Loucy (cell line): ENCODE results near the gene MOSMO.

Experiments
- H2AFZ ChIP-seq: fragments of 200-600 bp; sonication (generic); 2 replicates; pipeline ENCODE4 v1.6.0; 2016; ENCODE audit warnings: antibody characterized with exemption, mild to moderate bottlenecking, low read length, moderate library complexity
- H3F3A ChIP-seq: fragments of 200-600 bp; 2 replicates; pipeline ENCODE4 v1.6.0; 2016; ENCODE audit warnings: antibody characterized with exemption, low read depth, mild to moderate bottlenecking
- H3K27me3 ChIP-seq: fragments of 200-600 bp; sonication (generic); 2 replicates; pipeline ENCODE4 v1.6.1; 2014; ENCODE audit warnings: low read length, mild to moderate bottlenecking; ENCODE audit not compliant: insufficient read depth, poor library complexity, severe bottlenecking
- H3K36me3 ChIP-seq: fragments of 200-600 bp; sonication (generic); 2 replicates; pipeline ENCODE4 v1.6.1; 2016; ENCODE audit warnings: low read length; ENCODE audit not compliant: insufficient read depth
- H3K4me1 ChIP-seq: fragments of 200-600 bp; sonication (generic); 2 replicates; pipeline ENCODE4 v1.5.1; 2014; ENCODE audit warnings: low read length, mild to moderate bottlenecking; ENCODE audit not compliant: insufficient read depth, poor library complexity, severe bottlenecking
- H3K4me2 ChIP-seq: fragments of 200-600 bp; sonication (generic); 2 replicates; pipeline ENCODE4 v1.6.0; 2014; ENCODE audit warnings: antibody characterized with exemption, low read length, low read depth, mild to moderate bottlenecking; ENCODE audit not compliant: poor library complexity, severe bottlenecking
- H3K4me3 ChIP-seq: fragments of 200-600 bp; sonication (generic); 2 replicates; pipeline ENCODE4 v1.5.1; 2014; ENCODE audit warnings: low read length, mild to moderate bottlenecking, mixed read lengths; ENCODE audit not compliant: poor library complexity, severe bottlenecking
- H3K79me2 ChIP-seq: fragments of 200-600 bp; sonication (generic); 2 replicates; pipeline ENCODE4 v1.6.1; 2014; ENCODE audit warnings: low read length; ENCODE audit not compliant: insufficient read depth
- H3K9ac ChIP-seq: fragments of 200-600 bp; sonication (generic); 2 replicates; pipeline ENCODE4 v1.6.0; 2014; ENCODE audit warnings: mild to moderate bottlenecking, low read depth, low read length, moderate library complexity; ENCODE audit not compliant: poor library complexity, severe bottlenecking
- H3K9me2 ChIP-seq: fragments of 200-600 bp; sonication (generic); replicated peaks from 2 replicates; pipeline ENCODE4 v1.6.1; 2016; ENCODE audit warnings: low read depth, low read length, mixed read lengths
- H3K9me3 ChIP-seq: fragments of 200-600 bp; sonication (generic); 2 replicates; pipeline ENCODE4 v1.6.1; 2014; ENCODE audit warnings: mild to moderate bottlenecking, antibody characterized with exemption, low read length, low read depth; ENCODE audit not compliant: insufficient read depth
- H4K20me1 ChIP-seq: fragments of 200-600 bp; sonication (generic); 2 replicates; pipeline ENCODE4 v1.6.0; 2014; ENCODE audit warnings: antibody characterized with exemption, low read length, mild to moderate bottlenecking; ENCODE audit not compliant: insufficient read depth, poor library complexity, severe bottlenecking
- EZH2phosphoT487 ChIP-seq: fragments of 200-600 bp; IDR thresholded peaks from 2 replicates; pipeline ENCODE4 v1.6.1; 2018; ENCODE audit warnings: antibody characterized with exemption, mild to moderate bottlenecking, moderate library complexity, borderline replicate concordance
- TF ChIP-seq, protein P1 (sequence below): fragments of 200-600 bp; sonication (generic); conservative IDR thresholded peaks from 2 replicates; pipeline ENCODE4 v1.5.1; 2014; ENCODE audit warnings: mild to moderate bottlenecking, antibody characterized with exemption, low read length

Gene MOSMO

DNA sequence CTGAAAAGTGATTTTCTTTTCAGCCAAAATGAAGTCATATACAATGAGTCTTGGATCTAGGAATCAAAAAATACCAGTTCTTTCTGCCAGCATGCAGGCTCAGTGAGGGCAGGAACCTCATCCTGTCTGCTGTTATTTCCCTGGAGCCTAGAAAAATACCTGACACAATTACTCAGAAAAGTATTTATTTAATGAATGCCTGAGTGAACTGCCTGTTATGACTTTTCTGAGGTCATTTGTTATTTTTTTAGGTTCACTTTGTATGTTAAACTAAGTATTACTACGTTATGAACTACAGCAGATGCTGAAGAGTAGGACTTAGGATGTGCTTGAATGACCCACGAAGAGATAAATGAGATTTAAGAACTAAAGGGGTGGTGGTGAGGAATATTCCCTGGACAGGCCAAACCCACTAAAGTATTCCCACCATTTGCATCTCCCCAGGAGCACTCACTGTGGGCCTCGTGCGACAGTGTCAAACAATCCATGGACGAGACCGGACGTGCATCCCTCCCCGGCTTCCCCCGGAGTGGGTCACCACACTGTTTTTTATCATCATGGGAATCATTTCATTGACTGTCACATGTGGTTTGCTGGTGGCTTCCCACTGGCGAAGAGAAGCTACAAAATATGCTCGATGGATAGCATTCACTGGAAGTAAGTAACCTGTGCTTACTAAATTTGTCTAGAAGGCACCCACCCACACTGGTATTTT lies 67.3 kb downstream of the MOSMO start:
- H3K27me3 ChIP-seq = no peaks in the 10 kb centered on the region
- no peaks in the 10 kb centered on the region for H3F3A ChIP-seq
- no peaks in the 10 kb centered on the region for H3K9me2 ChIP-seq
- H2AFZ ChIP-seq = no peak overlapping the region
- no peaks in the 10 kb centered on the region for H3K4me1 ChIP-seq
- H4K20me1 ChIP-seq = no peaks in the 10 kb centered on the region
- no peaks in the 10 kb centered on the region for H3K36me3 ChIP-seq
- no peaks in the 10 kb centered on the region for H3K9me3 ChIP-seq
- H3K79me2 ChIP-seq = no peaks in the 10 kb centered on the region
- TF ChIP-seq, protein P1, sequence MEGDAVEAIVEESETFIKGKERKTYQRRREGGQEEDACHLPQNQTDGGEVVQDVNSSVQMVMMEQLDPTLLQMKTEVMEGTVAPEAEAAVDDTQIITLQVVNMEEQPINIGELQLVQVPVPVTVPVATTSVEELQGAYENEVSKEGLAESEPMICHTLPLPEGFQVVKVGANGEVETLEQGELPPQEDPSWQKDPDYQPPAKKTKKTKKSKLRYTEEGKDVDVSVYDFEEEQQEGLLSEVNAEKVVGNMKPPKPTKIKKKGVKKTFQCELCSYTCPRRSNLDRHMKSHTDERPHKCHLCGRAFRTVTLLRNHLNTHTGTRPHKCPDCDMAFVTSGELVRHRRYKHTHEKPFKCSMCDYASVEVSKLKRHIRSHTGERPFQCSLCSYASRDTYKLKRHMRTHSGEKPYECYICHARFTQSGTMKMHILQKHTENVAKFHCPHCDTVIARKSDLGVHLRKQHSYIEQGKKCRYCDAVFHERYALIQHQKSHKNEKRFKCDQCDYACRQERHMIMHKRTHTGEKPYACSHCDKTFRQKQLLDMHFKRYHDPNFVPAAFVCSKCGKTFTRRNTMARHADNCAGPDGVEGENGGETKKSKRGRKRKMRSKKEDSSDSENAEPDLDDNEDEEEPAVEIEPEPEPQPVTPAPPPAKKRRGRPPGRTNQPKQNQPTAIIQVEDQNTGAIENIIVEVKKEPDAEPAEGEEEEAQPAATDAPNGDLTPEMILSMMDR = no peak
- TF ChIP-seq EZH2phosphoT487 = no peak
- no peak overlapping the region for H3K4me2 ChIP-seq
- H3K9ac ChIP-seq = no peak overlapping the region
- H3K4me3 ChIP-seq = no peak overlapping the region

DNA sequence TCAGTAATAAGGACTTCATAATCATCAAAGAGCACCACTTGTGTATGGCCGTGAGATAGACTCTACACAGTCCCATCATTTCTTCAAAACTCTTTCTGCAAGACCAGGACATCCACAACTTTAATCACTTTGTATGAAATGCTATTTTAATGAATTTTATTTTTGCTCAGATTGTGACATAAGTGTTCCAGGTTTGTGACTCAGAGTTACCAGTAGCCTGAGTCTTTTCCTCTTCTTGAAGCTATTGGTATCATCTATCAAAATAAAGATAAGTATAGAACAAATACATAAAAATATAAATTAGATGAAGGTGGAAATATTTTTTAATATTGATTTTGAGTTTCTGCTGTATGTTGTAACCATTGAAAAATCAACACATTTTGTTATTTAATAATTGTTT lies 67.9 kb downstream of the MOSMO start:
- no peaks in the 10 kb centered on the region for H3K9me2 ChIP-seq
- H3K4me3 ChIP-seq = no peak overlapping the region
- H3F3A ChIP-seq = no peaks in the 10 kb centered on the region
- no peaks in the 10 kb centered on the region for H4K20me1 ChIP-seq
- H3K79me2 ChIP-seq = no peaks in the 10 kb centered on the region
- H3K9me3 ChIP-seq = no peaks in the 10 kb centered on the region
- no peaks in the 10 kb centered on the region for H3K27me3 ChIP-seq
- no peak overlapping the region for H3K4me2 ChIP-seq
- H3K4me1 ChIP-seq = no peaks in the 10 kb centered on the region
- TF ChIP-seq, protein P1 = no peak
- no peak for TF ChIP-seq EZH2phosphoT487
- no peak overlapping the region for H3K9ac ChIP-seq
- H2AFZ ChIP-seq = no peak overlapping the region
- H3K36me3 ChIP-seq = no peaks in the 10 kb centered on the region

GRCh38 chr16:22077700-22078313 lies 69.9 kb downstream of the MOSMO start:
- no peak overlapping the region for H3K4me3 ChIP-seq
- H3K9ac ChIP-seq = no peak overlapping the region
- H3K4me1 ChIP-seq = no peaks in the 10 kb centered on the region
- no peak overlapping the region for H2AFZ ChIP-seq
- no peaks in the 10 kb centered on the region for H3F3A ChIP-seq
- H4K20me1 ChIP-seq = no peaks in the 10 kb centered on the region
- no peaks in the 10 kb centered on the region for H3K79me2 ChIP-seq
- no peaks in the 10 kb centered on the region for H3K9me2 ChIP-seq
- no peaks in the 10 kb centered on the region for H3K9me3 ChIP-seq
- no peaks in the 10 kb centered on the region for H3K36me3 ChIP-seq
- no peak overlapping the region for H3K4me2 ChIP-seq
- TF ChIP-seq EZH2phosphoT487 = no peak
- TF ChIP-seq, protein P1 = peak; percentile 93
- no peaks in the 10 kb centered on the region for H3K27me3 ChIP-seq
